Measurements from ENCODE around the gene PPTC7. TPM values are rescaled to one million over a fixed set of nuclear protein-coding genes. Genes with fewer than 3 reads are reported as not detected.
"Not testable (repeated sequence)": the region's sequence is repeated elsewhere in the genome, so short reads cannot be mapped to it uniquely, and the experiment has no call there.

PPTC7 gene
- total RNA-seq, 1 donor from 2014 or later: 13.7 TPM

GRCh38 chr12:110592078-110592477 is 9.0 kb upstream of the PPTC7 start:
- Mint-ChIP-seq H3K27me3 (ENCODE audit: unreplicated experiment) (no peaks in the 10 kb centered on the region), H3K4me3 (ENCODE audit: unreplicated experiment) (no peak overlapping the region), H3K27ac (ENCODE audit: unreplicated experiment) (no peak overlapping the region), H3K9me3 (ENCODE audit: unreplicated experiment) (no peaks in the 10 kb centered on the region), H3K36me3 (ENCODE audit: low read depth, unreplicated experiment) (no peaks in the 10 kb centered on the region), H3K4me1 (ENCODE audit: unreplicated experiment) (no peaks in the 10 kb centered on the region)
- DNase-seq (ENCODE audit: low spot score): no peak
- no peak for TF ChIP-seq CTCF (IDR thresholded peaks at IDR 0.05; ENCODE audit: unreplicated experiment)

- Mint-ChIP-seq H3K9me3 (ENCODE audit: unreplicated experiment) (no peaks in the 10 kb centered on the region), H3K4me1 (ENCODE audit: unreplicated experiment) (no peaks in the 10 kb centered on the region), H3K27ac (ENCODE audit: unreplicated experiment) (no peak overlapping the region), H3K4me3 (ENCODE audit: unreplicated experiment) (no peak overlapping the region), H3K27me3 (ENCODE audit: unreplicated experiment) (no peaks in the 10 kb centered on the region), H3K36me3 (ENCODE audit: low read depth, unreplicated experiment) (no peaks in the 10 kb centered on the region)
- no peak for TF ChIP-seq CTCF (IDR thresholded peaks at IDR 0.05; ENCODE audit: unreplicated experiment)
- no peak for DNase-seq (ENCODE audit: low spot score)
Measured at GRCh38 chr12:110591451-110592051, 8.4 kb upstream of the PPTC7 start.

- Mint-ChIP-seq H3K27ac (ENCODE audit: unreplicated experiment) (no peak overlapping the region), H3K4me3 (ENCODE audit: unreplicated experiment) (no peak overlapping the region), H3K36me3 (ENCODE audit: low read depth, unreplicated experiment) (no peaks in the 10 kb centered on the region), H3K9me3 (ENCODE audit: unreplicated experiment) (no peaks in the 10 kb centered on the region), H3K4me1 (ENCODE audit: unreplicated experiment) (peaks cover 1% of the 10 kb centered on the region), H3K27me3 (ENCODE audit: unreplicated experiment) (no peaks in the 10 kb centered on the region)
- TF ChIP-seq CTCF (IDR thresholded peaks at IDR 0.05; ENCODE audit: unreplicated experiment): no peak
- DNase-seq (ENCODE audit: low spot score): no peak
Measured at GRCh38 chr12:110590806-110591326, 7.7 kb upstream of the PPTC7 start.

GRCh38 chr12:110590059-110590458 is 6.9 kb upstream of the PPTC7 start:
- DNase-seq (ENCODE audit: low spot score): no peak
- Mint-ChIP-seq H3K4me3 (ENCODE audit: unreplicated experiment) (no peak overlapping the region), H3K4me1 (ENCODE audit: unreplicated experiment) (peaks cover 9% of the 10 kb centered on the region), H3K27ac (ENCODE audit: unreplicated experiment) (no peak overlapping the region), H3K36me3 (ENCODE audit: low read depth, unreplicated experiment) (no peaks in the 10 kb centered on the region), H3K9me3 (ENCODE audit: unreplicated experiment) (no peaks in the 10 kb centered on the region), H3K27me3 (ENCODE audit: unreplicated experiment) (no peaks in the 10 kb centered on the region)
- no peak for TF ChIP-seq CTCF (IDR thresholded peaks at IDR 0.05; ENCODE audit: unreplicated experiment)

GRCh38 chr12:110587102-110587501 is 4.0 kb upstream of the PPTC7 start:
- H3K27ac Mint-ChIP-seq (ENCODE audit: unreplicated experiment); H3K9me3 Mint-ChIP-seq (ENCODE audit: unreplicated experiment); H3K36me3 Mint-ChIP-seq (ENCODE audit: low read depth, unreplicated experiment); H3K27me3 Mint-ChIP-seq (ENCODE audit: unreplicated experiment); DNase-seq (ENCODE audit: low spot score); H3K4me3 Mint-ChIP-seq (ENCODE audit: unreplicated experiment): not testable (repeated sequence)
- peaks cover 20% of the 10 kb centered on the region for H3K4me1 Mint-ChIP-seq (ENCODE audit: unreplicated experiment)

Measured in endothelial cell (in vitro differentiated cells).